Medulla oblongata (tissue), 1 donor: ENCODE results near the gene MRPS27.

Experiments
- DNase-seq: peaks from one replicate; pipeline ENCODE4 v3.0.0-alpha.2; 2015; ENCODE audit errors: extremely low spot score

MRPS27 gene

DNA sequence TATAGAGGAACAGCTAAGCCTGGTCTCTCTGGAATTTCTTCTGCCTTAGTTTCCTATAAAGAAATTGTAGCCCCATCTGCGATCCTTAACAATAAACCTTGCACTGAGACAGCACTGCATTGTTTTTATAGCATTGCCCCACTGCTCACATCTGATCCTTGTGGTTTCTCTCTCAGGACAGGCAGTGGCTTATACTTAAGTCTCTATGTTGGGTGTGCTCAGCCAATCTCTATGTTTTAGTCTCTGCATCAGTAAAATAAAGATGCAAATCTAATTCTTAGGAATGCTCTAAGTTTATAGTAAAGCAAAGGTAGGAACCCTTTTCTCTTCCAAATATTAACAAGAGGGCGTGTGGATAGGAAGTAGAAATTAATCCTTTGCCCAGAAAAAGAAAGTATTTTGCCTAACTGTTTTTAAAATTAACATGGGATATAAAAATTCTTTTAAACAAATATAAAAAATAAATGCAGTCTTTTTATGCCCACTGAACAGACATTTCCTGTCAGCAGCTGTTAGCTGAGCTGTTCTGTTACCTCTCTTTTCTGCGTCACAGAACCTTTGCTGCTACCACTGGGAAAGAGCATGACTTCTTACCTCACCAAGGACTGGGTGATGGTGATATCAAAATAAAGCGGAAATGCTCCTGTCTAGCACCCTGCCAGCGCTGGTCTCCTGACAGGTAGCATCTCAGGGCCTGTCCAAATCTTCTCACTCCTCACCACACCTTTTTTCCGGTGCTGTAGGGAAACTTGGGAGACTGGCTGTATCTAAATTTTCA is 29.5 kb downstream of the MRPS27 start:
- no peak for DNase-seq

DNA sequence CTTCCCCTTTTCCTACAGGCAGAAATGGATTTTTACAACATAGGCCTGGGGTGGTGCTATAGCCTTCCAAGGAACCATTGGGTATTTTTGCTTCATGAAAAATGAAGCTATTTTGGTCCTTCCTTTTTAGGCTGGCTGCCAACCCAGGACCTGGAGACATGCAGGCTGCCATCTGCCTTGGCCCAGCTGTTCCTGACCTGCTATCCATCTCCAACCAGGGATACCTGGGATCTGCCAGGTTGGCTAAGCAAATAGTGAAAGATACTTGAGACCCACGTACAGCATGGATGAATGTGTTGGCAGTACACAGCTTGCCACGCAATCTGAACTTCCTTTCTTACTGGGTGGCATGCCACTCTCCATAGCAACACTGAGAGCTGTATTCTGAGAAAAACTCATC is 31.1 kb downstream of the MRPS27 start:
- DNase-seq: no peak

GRCh38 chr5:72286798-72287197 is 33.2 kb downstream of the MRPS27 start:
- DNase-seq: no peak

DNA sequence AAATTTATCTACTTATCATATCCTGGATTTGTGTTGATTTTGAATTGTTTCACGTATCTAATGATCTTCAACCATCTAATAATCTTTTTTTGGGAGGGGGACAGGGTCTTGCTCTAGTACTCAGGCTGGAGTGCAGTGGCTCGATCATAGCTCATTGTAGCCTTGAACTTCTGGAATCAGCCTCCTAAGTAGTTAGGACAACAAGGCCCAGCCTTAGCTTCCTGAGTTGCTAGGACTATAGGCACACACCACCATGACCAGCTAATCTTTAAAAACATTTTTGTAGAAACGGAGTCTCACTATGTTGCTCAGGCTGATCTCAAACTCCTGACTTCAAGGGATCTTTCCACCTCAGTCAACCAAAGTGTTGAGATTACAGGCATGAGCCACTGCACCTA is 34.6 kb downstream of the MRPS27 start:
- DNase-seq: no peak

- peak; percentile 26 for DNase-seq
Measured at GRCh38 chr5:72284559-72285423, 35.2 kb downstream of the MRPS27 start.

- DNase-seq: no peak
Measured at GRCh38 chr5:72283358-72283757, 36.7 kb downstream of the MRPS27 start.

- no peak for DNase-seq
Measured at GRCh38 chr5:72282878-72283277, 37.2 kb downstream of the MRPS27 start.

DNA sequence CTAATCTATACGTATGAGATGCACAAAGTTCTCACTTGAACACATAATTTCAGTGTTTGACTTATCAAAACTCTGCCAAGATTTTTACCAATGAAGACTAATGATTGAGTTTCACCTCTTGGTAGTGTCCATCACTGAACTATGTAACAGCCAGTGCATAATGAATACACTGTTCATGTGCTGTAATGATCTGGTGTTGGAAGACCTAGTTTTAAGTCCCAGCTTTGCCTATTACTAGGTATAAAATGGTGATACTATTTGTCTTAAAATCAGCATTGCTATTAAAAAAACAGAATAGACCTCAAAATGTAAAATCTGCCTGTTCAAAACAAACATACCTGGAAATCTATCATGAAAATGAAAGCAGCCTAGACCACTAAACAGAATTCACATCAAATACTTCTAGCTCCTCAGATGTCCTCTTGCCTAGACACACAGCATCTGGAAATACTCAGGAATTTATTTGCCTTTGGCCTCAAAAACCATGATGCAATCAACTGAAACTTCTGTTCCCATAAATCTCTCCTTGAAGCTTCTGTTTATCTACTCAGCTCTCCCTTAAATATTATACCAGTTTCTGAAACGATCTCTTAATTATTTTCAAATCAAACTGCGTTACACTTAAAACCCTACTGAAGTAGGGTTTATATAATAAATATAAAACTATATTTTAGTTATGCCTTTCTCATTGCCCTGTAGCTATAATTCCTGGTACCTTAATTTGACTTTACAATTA is 38.1 kb downstream of the MRPS27 start:
- DNase-seq: no peak

GRCh38 chr5:72281430-72281763 is 38.6 kb downstream of the MRPS27 start:
- no peak for DNase-seq

- DNase-seq: peak; percentile 70
Measured at GRCh38 chr5:72280581-72281069, 39.4 kb downstream of the MRPS27 start.

- no peak for DNase-seq
Measured at GRCh38 chr5:72276219-72276752, 43.8 kb downstream of the MRPS27 start.

- DNase-seq: no peak
Measured at GRCh38 chr5:72273547-72273946, 46.5 kb downstream of the MRPS27 start.

- no peak for DNase-seq
Measured at GRCh38 chr5:72272398-72272797, 47.6 kb downstream of the MRPS27 start.

DNA sequence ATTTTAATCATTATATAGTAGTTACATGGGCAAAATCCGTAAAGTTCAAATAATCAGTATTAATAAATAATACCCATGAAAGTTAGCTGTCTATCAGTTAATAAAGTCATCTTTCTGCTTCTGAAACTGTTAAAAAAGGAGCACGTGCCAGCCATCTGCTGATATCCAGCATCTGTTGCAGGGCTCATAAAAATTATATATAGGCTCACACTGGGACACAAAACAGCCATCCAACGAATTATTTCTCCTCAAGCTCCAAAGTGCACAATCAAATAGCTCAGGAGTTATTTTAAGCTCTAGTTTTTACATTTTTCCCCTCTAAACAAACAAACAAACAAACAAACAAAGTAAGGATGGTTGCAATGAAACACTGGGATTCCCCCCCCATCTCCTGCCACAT is 48.3 kb downstream of the MRPS27 start:
- DNase-seq: no peak

DNA sequence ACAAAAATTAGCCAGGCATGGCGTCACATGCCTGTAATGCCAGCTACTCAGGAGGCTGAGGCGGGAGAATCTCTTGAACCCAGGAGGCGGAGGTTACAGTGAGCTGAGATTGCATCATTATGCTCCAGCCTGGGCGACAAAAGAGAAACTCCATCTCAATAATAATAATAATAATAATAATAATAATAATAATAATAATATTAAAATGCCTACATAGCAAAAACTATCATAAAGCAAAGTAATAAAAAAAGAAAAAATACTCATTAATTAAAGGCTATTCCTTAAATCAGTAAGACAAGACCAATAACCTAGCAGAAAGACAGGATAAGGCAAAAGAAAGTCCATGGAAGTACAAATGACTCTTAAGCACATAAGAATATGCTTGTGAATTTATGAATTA is 50.0 kb downstream of the MRPS27 start:
- DNase-seq: no peak

DNA sequence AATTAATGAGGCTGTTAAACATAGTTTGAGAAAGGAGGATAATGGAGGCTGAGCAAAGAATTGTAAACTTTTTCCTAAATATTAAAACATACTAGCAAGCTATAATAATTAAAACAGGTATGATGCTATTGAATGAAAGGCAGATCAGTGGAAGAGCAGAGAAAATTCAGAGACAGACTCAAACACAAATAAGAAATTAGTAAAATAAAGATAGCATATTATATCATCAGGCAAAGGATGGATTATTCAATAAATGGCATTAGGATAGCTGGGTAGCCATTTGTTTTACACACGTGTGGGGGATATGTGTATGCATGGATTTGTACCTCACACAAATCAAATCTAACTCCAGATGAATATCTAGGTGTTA is 50.6 kb downstream of the MRPS27 start:
- no peak for DNase-seq

GRCh38 chr5:72268753-72269410 is 51.2 kb downstream of the MRPS27 start:
- no peak for DNase-seq

DNA sequence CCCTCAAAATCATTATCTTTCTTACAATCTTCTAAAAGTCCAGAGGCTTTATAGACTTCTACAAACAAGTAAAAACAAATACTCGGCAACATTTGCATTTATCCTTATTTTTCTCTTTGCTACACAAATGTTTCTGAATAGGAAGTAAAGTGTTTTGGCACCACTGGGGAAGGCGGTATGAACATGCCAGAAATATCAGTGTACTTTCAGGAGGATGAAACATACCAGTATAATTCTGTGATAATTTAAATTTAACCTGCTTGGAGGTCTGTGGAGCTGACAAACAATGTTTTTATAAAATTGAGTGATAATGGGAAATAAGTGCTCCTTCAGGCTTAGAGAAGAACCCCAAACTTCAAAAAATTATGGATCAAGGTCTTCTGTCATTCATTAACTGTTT is 51.8 kb downstream of the MRPS27 start:
- no peak for DNase-seq

DNA sequence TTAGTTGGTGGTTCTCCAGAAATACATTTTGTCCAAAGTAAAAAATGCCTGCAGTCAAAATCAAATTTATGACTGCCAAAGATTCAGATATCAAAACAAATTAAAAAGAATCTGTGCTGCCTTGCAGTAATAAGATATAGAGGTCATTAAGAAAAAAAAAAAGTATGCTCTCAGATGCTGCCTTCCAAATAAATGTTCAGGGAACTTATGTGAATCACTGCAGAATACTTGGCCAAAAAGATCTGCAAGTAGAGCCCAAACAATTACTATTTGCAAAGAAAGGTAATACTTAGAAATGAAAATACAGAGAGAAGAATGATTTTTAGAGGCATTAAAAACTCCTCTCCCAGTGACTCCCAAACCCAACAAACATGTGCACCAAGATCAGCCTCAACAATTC is 52.4 kb downstream of the MRPS27 start:
- DNase-seq: no peak

DNA sequence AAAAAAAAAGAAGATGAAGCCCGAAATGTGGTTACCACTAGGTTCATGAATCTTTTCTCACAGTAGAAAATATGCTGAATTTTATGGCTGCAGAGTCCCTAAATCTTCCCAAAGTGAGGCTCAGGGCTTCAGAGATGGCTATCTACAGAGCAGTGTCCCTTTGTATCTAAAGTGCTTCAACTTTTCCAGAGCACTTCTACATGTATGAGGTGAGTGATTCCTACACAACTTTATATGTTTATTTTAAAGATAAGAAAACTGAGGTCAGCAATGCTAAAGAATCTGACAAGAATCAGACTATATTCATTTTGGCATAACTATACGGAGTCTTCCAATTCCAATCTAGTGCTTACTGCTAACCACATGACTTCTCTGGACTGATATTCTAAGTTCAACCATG is 53.2 kb downstream of the MRPS27 start:
- no peak for DNase-seq

DNA sequence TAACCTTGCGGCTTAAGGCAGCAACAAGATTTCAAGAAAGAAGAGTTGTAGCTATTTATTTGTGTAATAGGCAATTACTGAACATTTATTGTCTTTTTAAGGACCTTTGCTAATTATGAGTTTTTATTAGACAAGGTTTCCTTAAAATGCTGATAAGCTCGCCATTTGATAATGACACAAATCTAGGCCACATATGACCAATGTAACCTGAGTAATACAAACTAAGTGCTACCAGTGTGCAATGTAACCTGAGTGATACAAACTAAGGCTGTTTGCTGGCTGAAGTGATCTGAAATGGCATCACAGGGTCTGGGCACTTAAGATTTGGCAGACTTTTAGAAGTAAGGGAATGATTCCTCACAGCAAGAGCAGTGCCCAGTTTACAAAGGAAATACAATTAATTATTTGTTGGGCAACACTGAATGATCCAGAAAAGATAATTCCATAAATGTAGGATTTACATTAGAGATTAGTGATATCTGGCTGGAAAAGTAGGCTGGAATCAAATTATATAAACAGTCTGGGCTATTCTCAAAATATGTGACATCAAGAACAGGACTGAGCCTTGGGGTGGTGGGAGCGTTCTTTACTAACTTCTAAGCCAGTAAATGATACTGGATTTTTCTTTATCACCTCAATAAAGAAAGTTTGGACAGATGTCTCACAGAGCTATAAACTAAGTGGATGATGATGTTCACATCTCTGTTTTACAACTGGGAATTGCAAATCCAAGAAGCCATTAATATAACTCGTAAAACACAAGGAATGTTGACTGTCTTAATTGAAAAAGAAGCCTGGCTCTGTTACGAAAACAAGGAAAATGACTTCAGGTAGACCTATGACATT is 54.8 kb downstream of the MRPS27 start:
- no peak for DNase-seq
